Loucy (cell line): ENCODE results near the gene DNAJC1.

Experiments
- EZH2phosphoT487 ChIP-seq: fragments of 200-600 bp; IDR thresholded peaks from 2 replicates; pipeline ENCODE4 v1.6.1; 2018; ENCODE audit warnings: antibody characterized with exemption, mild to moderate bottlenecking, moderate library complexity, borderline replicate concordance
- TF ChIP-seq, protein P1 (sequence below): fragments of 200-600 bp; sonication (generic); conservative IDR thresholded peaks from 2 replicates; pipeline ENCODE4 v1.5.1; 2014; ENCODE audit warnings: mild to moderate bottlenecking, antibody characterized with exemption, low read length

GRCh38 chr10:22027364-22028238, 24.1 kb upstream of the DNAJC1 start:
- TF ChIP-seq, protein P1, sequence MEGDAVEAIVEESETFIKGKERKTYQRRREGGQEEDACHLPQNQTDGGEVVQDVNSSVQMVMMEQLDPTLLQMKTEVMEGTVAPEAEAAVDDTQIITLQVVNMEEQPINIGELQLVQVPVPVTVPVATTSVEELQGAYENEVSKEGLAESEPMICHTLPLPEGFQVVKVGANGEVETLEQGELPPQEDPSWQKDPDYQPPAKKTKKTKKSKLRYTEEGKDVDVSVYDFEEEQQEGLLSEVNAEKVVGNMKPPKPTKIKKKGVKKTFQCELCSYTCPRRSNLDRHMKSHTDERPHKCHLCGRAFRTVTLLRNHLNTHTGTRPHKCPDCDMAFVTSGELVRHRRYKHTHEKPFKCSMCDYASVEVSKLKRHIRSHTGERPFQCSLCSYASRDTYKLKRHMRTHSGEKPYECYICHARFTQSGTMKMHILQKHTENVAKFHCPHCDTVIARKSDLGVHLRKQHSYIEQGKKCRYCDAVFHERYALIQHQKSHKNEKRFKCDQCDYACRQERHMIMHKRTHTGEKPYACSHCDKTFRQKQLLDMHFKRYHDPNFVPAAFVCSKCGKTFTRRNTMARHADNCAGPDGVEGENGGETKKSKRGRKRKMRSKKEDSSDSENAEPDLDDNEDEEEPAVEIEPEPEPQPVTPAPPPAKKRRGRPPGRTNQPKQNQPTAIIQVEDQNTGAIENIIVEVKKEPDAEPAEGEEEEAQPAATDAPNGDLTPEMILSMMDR, result no peak
- no peak for TF ChIP-seq EZH2phosphoT487
